ENCODE measurements around the gene RBM12.

- TF ChIP-seq CTCF (IDR thresholded peaks at IDR 0.05; ENCODE audit: low read length) (peak; percentile 14; the same call in 1 of the 2 replicates), EZH2 (IDR thresholded peaks at IDR 0.05; ENCODE audit: borderline replicate concordance, low read length) (no peak)
Measured at GRCh38 chr20:35699127-35699956, 34.6 kb upstream of the RBM12 start, which contains the start of the genes NFS1 and ROMO1.
